DOHH2 (cell line): ENCODE results near the gene UNC5B.

Experiments
- EZH2phosphoT487 ChIP-seq: fragments of 200-600 bp; sonication (generic); IDR thresholded peaks from 2 replicates; pipeline ENCODE4 v1.6.1; 2017; ENCODE audit warnings: borderline replicate concordance, mild to moderate bottlenecking, antibody characterized with exemption, low read length, moderate library complexity, mixed read lengths
- TF ChIP-seq, protein P1 (sequence below): fragments of 200-600 bp; sonication (generic); IDR thresholded peaks from one replicate; pipeline ENCODE4 v1.5.1; 2014; ENCODE audit warnings: antibody characterized with exemption, mild to moderate bottlenecking, low read depth, low read length; ENCODE audit not compliant: poor library complexity, severe bottlenecking

DNA sequence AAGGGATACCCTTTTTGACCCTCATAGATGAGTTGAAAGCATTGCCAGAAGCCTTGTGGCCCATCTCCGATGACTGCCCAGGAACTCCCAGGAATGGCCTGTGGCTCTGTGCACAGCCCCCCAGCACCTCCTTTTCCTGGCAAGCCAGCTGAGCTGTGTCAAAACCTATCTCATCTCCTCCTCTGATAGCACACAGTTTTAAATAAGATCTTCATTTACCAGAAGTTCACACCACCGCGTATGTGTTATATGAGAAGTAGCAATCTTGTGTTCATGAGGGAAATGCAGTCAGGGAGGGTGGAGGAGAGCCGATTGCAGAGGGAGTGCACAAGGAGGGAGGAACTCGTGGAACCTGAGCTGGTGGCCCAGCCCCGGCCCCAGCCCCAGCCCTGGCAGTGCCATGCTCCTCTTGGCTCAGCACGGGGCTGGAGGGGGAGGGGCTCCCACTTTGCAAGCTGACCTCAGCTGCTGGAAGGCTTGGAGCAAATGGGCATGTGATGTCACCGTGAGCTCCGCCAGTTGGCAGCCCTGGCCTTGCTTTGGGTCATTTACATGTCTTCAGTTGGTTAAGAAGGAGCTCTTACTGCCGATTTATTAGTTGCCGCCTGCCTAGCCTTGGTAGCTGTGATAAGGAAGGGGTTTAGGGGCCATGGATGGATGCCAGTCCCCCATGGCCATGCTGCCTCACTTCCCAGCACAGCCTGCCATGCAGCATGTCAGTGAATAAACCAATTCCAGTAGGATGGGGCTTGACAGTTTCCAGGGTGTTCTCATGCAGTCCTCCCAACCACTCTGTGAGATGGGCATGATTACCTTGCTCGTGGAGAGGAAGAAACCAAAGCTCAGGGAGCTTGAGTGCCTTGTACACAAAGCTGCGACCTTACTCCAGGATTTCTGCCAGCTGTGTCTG, 20.0 kb downstream of the UNC5B start:
- TF ChIP-seq, protein P1, sequence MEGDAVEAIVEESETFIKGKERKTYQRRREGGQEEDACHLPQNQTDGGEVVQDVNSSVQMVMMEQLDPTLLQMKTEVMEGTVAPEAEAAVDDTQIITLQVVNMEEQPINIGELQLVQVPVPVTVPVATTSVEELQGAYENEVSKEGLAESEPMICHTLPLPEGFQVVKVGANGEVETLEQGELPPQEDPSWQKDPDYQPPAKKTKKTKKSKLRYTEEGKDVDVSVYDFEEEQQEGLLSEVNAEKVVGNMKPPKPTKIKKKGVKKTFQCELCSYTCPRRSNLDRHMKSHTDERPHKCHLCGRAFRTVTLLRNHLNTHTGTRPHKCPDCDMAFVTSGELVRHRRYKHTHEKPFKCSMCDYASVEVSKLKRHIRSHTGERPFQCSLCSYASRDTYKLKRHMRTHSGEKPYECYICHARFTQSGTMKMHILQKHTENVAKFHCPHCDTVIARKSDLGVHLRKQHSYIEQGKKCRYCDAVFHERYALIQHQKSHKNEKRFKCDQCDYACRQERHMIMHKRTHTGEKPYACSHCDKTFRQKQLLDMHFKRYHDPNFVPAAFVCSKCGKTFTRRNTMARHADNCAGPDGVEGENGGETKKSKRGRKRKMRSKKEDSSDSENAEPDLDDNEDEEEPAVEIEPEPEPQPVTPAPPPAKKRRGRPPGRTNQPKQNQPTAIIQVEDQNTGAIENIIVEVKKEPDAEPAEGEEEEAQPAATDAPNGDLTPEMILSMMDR: no peak
- no peak for TF ChIP-seq EZH2phosphoT487
